ENCODE measurements around the gene SERTAD4. TPM values are rescaled to one million over a fixed set of nuclear protein-coding genes. Genes with fewer than 3 reads are reported as not detected.
A peak's percentile ranks its signal among the peaks of the same experiment; 100 is the strongest.
"Not testable (repeated sequence)": the region's sequence is repeated elsewhere in the genome, so short reads cannot be mapped to it uniquely, and the experiment has no call there.

The SERTAD4 gene
- total and polyA plus RNA-seq, 2 donors (not counting 1 experiment from before 2014, with no cell fraction given): 0.17 to 7.6 TPM

- DNase-seq (ENCODE audit: low read depth in 2 of 2): no peak
- Histone ChIP-seq H3K4me1 (ENCODE audit: control insufficient read depth, extremely low read depth, insufficient read depth, low read length) (peaks cover 15% of the 10 kb centered on the region), H3K4me2 (ENCODE audit: extremely low read depth, insufficient read depth, low read length) (peak overlapping the region; percentile 85)
Observed at GRCh38 chr1:210262897-210263272, 30.3 kb downstream of the SERTAD4 start.

DNA sequence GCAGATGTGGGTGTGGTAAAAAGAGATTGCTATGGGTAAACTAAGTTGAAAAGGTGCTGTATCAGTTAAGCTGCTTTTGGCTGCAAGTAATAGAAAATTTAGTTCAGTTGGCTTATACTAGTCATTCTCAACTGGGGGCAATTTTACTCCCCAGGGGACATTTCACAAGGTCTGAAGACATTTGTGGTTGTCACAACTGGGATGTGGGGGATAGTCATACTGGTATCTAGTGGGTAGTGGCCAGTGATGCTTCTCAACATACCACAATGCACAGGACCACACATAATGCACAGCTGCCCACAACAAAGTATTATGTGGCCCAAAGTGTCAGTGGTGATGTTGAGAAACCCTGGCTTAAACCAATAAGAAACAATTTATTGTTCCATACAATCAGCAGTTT is 31.4 kb downstream of the SERTAD4 start:
- H3K36me3 ChIP-seq (ENCODE audit: control insufficient read depth, insufficient read depth, low read length): no peaks in the 10 kb centered on the region
- TF ChIP-seq CTCF (conservative IDR thresholded peaks at IDR 0.05 in 1 of 2, IDR thresholded peaks at IDR 0.05 in 1 of 2; ENCODE audit: low read depth in 1 of 2, low read length in 2 of 2) (no peak), EZH2 (IDR thresholded peaks at IDR 0.05; ENCODE audit: low read length, missing control alignments) (no peak)
- no peak for DNase-seq (ENCODE audit: low read depth in 2 of 2)
- H4K20me1 ChIP-seq (ENCODE audit: control insufficient read depth, extremely low read depth, insufficient read depth, low read length): no peaks in the 10 kb centered on the region
- peaks cover 15% of the 10 kb centered on the region for H3K4me1 ChIP-seq (ENCODE audit: control insufficient read depth, extremely low read depth, insufficient read depth, low read length)
- H3K4me2 ChIP-seq (ENCODE audit: extremely low read depth, insufficient read depth, low read length): no peak overlapping the region
- H3K79me2 ChIP-seq (ENCODE audit: control insufficient read depth, insufficient read depth, low read length): no peaks in the 10 kb centered on the region
- no peak overlapping the region for H3K27ac ChIP-seq (ENCODE audit: insufficient read depth, low read length)
- H3K27me3 ChIP-seq (ENCODE audit: control insufficient read depth, insufficient read depth, low read length): no peaks in the 10 kb centered on the region
- no peak overlapping the region for H2AFZ ChIP-seq (ENCODE audit: low read length)
- no peak overlapping the region for H3K9ac ChIP-seq (ENCODE audit: insufficient read depth, low read length)
- no peaks in the 10 kb centered on the region for H3K9me3 ChIP-seq (ENCODE audit: control insufficient read depth, insufficient read depth, low read depth, low read length)
- no peak overlapping the region for H3K4me3 ChIP-seq (replicated peaks in 1 of 4; ENCODE audit: control extremely low read depth in 1 of 4, insufficient read depth in 1 of 4, low read depth in 3 of 4, low read length in 4 of 4)

More at GRCh38 chr1:210262897-210263272, 30.3 kb downstream of the SERTAD4 start:
- TF ChIP-seq CTCF (conservative IDR thresholded peaks at IDR 0.05 in 1 of 2, IDR thresholded peaks at IDR 0.05 in 1 of 2; ENCODE audit: low read depth in 1 of 2, low read length in 2 of 2) (no peak), EZH2 (IDR thresholded peaks at IDR 0.05; ENCODE audit: low read length, missing control alignments) (no peak)
- Histone ChIP-seq H3K4me3 (replicated peaks in 1 of 4; ENCODE audit: control extremely low read depth in 1 of 4, insufficient read depth in 1 of 4, low read depth in 3 of 4, low read length in 4 of 4) (no peak overlapping the region), H4K20me1 (ENCODE audit: control insufficient read depth, extremely low read depth, insufficient read depth, low read length) (no peaks in the 10 kb centered on the region), H3K27ac (ENCODE audit: insufficient read depth, low read length) (peak overlapping the region; percentile 69), H3K79me2 (ENCODE audit: control insufficient read depth, insufficient read depth, low read length) (no peaks in the 10 kb centered on the region), H3K36me3 (ENCODE audit: control insufficient read depth, insufficient read depth, low read length) (no peaks in the 10 kb centered on the region), H2AFZ (ENCODE audit: low read length) (peak overlapping the region; percentile 63), H3K27me3 (ENCODE audit: control insufficient read depth, insufficient read depth, low read length) (no peaks in the 10 kb centered on the region), H3K9me3 (ENCODE audit: control insufficient read depth, insufficient read depth, low read depth, low read length) (no peaks in the 10 kb centered on the region), H3K9ac (ENCODE audit: insufficient read depth, low read length) (no peak overlapping the region)

- TF ChIP-seq CTCF (conservative IDR thresholded peaks at IDR 0.05 in 1 of 2, IDR thresholded peaks at IDR 0.05 in 1 of 2; ENCODE audit: low read depth in 1 of 2, low read length in 2 of 2) (peak in 1 of 2 donors; percentile 17), EZH2 (IDR thresholded peaks at IDR 0.05; ENCODE audit: low read length, missing control alignments) (no peak)
- DNase-seq (ENCODE audit: low read depth in 2 of 2): peak in 1 of 2 donors; percentile 47
- Histone ChIP-seq H4K20me1 (ENCODE audit: control insufficient read depth, extremely low read depth, insufficient read depth, low read length) (no peaks in the 10 kb centered on the region), H3K36me3 (ENCODE audit: control insufficient read depth, insufficient read depth, low read length) (no peaks in the 10 kb centered on the region), H3K4me1 (ENCODE audit: control insufficient read depth, extremely low read depth, insufficient read depth, low read length) (peaks cover 15% of the 10 kb centered on the region), H3K79me2 (ENCODE audit: control insufficient read depth, insufficient read depth, low read length) (no peaks in the 10 kb centered on the region), H3K27ac (ENCODE audit: insufficient read depth, low read length) (no peak overlapping the region), H3K27me3 (ENCODE audit: control insufficient read depth, insufficient read depth, low read length) (no peaks in the 10 kb centered on the region), H3K9ac (ENCODE audit: insufficient read depth, low read length) (no peak overlapping the region), H3K4me3 (replicated peaks in 1 of 4; ENCODE audit: control extremely low read depth in 1 of 4, insufficient read depth in 1 of 4, low read depth in 3 of 4, low read length in 4 of 4) (no peak overlapping the region), H2AFZ (ENCODE audit: low read length) (no peak overlapping the region), H3K4me2 (ENCODE audit: extremely low read depth, insufficient read depth, low read length) (no peak overlapping the region), H3K9me3 (ENCODE audit: control insufficient read depth, insufficient read depth, low read depth, low read length) (no peaks in the 10 kb centered on the region)
Observed at GRCh38 chr1:210264496-210265380, 32.1 kb downstream of the SERTAD4 start.

GRCh38 chr1:210265392-210265955 is 32.9 kb downstream of the SERTAD4 start:
- not testable (repeated sequence) for H3K4me2 ChIP-seq (ENCODE audit: extremely low read depth, insufficient read depth, low read length); H3K27ac ChIP-seq (ENCODE audit: insufficient read depth, low read length); H3K9me3 ChIP-seq (ENCODE audit: control insufficient read depth, insufficient read depth, low read depth, low read length); H3K27me3 ChIP-seq (ENCODE audit: control insufficient read depth, insufficient read depth, low read length); H3K36me3 ChIP-seq (ENCODE audit: control insufficient read depth, insufficient read depth, low read length); H4K20me1 ChIP-seq (ENCODE audit: control insufficient read depth, extremely low read depth, insufficient read depth, low read length); H2AFZ ChIP-seq (ENCODE audit: low read length); H3K79me2 ChIP-seq (ENCODE audit: control insufficient read depth, insufficient read depth, low read length); H3K4me3 ChIP-seq (replicated peaks in 1 of 4; ENCODE audit: control extremely low read depth in 1 of 4, insufficient read depth in 1 of 4, low read depth in 3 of 4, low read length in 4 of 4); H3K9ac ChIP-seq (ENCODE audit: insufficient read depth, low read length)
- peak in 1 of 2 donors; percentile 87 for DNase-seq (ENCODE audit: low read depth in 2 of 2)
- peaks cover 15% of the 10 kb centered on the region for H3K4me1 ChIP-seq (ENCODE audit: control insufficient read depth, extremely low read depth, insufficient read depth, low read length)
